HCT116 (cell line): ENCODE data around the gene ADCK2. TPM values are rescaled to one million over a fixed set of nuclear protein-coding genes. Genes with fewer than 3 reads are reported as not detected.

ENCODE experiments used
- ATAC-seq: fragments of 200-7000 bp; cut with Tn5 transposase; 2 replicates; pipeline ENCODE4 v1.9.1; 2020; ENCODE audit warnings: mild to moderate bottlenecking, moderate library complexity
- BruUV-seq: library from RNA; stranded (reverse); fragments of 400-500 nt; replicated peaks from 2 replicates; lab custom pipeline; 2021; lab: Mats Ljungman, UMichigan
- CTCF ChIA-PET: fragments of 300-600 bp; sonication (Branson Sonifier 250); formaldehyde crosslinking; loops from one replicate; lab custom pipeline; 2021; ENCODE audit warnings: antibody characterized with exemption; lab: Charles Lee
- POLR2A ChIA-PET: fragments of 300-600, 350-600 bp; sonication (Branson Sonifier 250); formaldehyde crosslinking; loops from one replicate; lab custom pipeline; 2021; ENCODE audit warnings: antibody characterized with exemption; lab: Charles Lee
- RAD21 ChIA-PET, 2 experiments: fragments of 300-600 bp; sonication (Branson Sonifier 250); formaldehyde crosslinking; loops; one replicate each; lab custom pipeline; 2023; ENCODE audit warnings: low total read pairs in 2 of 2; ENCODE audit not compliant: uncharacterized antibody in 2 of 2, unreplicated experiment in 2 of 2, low non-redundant PET in 1 of 2; lab: Charles Lee
- DNase-seq: peaks from one replicate; pipeline ENCODE4 v3.0.0-alpha.2; 2010; ENCODE audit warnings: low read depth, low spot score
- H2AFZ ChIP-seq: fragments of 200-600 bp; shearing (Covaris generic), sonication (generic); 2 replicates; pipeline ENCODE4 v1.6.1; 2017; ENCODE audit warnings: low read depth, mixed run types, mixed read lengths, antibody characterized with exemption, low read length; ENCODE audit not compliant: poor library complexity, severe bottlenecking
- H3K27ac ChIP-seq: 2 replicates; pipeline ENCODE4 v1.5.1; 2012; ENCODE audit warnings: low read depth, low read length
- H3K27me3 ChIP-seq: fragments of 200-600 bp; sonication (generic); 2 replicates; pipeline ENCODE4 v1.6.1; 2016; ENCODE audit warnings: mixed run types, low read length, mixed read lengths; ENCODE audit not compliant: insufficient read depth
- H3K36me3 ChIP-seq, 2 experiments: fragments of 200-500 bp in 1 of 2; fragments of 200-600 bp in 1 of 2; sonication (Bioruptor generic) in 1 of 2; sonication (generic) in 1 of 2; 2 replicates each; pipeline versions ENCODE4 v1.5.1 to v1.6.1; 2014 to 2016; ENCODE audit warnings: low read length in 2 of 2, inconsistent platforms in 1 of 2, mixed read lengths in 1 of 2, mixed run types in 1 of 2; ENCODE audit not compliant: insufficient read depth in 2 of 2, control insufficient read depth in 1 of 2
- H3K4me1 ChIP-seq, 2 experiments: fragments of 200-600 bp in 1 of 2; sonication (generic) in 1 of 2; 2 replicates each; pipeline versions ENCODE4 v1.5.1 to v1.6.1; 2012 to 2017; ENCODE audit warnings: low read length in 2 of 2, inconsistent platforms in 1 of 2, mild to moderate bottlenecking in 1 of 2, mixed read lengths in 1 of 2, mixed run types in 1 of 2, moderate library complexity in 1 of 2; ENCODE audit not compliant: insufficient read depth in 2 of 2, control insufficient read depth in 1 of 2
- H3K4me2 ChIP-seq: fragments of 200-600 bp; sonication (generic); 2 replicates; pipeline ENCODE4 v1.6.1; 2017; ENCODE audit warnings: mixed run types, low read length, mixed read lengths
- H3K4me3 ChIP-seq, 2 experiments: fragments of 200-600 bp in 1 of 2; sonication (generic) in 1 of 2; replicated peaks in 1 of 2; 2 replicates each; pipeline ENCODE4 v1.5.1; 2011 to 2016; ENCODE audit warnings: low read length in 2 of 2, control low read depth in 1 of 2, low read depth in 1 of 2, mild to moderate bottlenecking in 1 of 2, mixed read lengths in 1 of 2, mixed run types in 1 of 2
- H3K79me2 ChIP-seq: fragments of 200-600 bp; sonication (generic); 2 replicates; pipeline ENCODE4 v1.6.1; 2017; ENCODE audit warnings: mild to moderate bottlenecking, mixed run types, low read length, moderate library complexity, mixed read lengths; ENCODE audit not compliant: insufficient read depth
- H3K9ac ChIP-seq: fragments of 200-600 bp; sonication (generic); 2 replicates; pipeline ENCODE4 v1.6.1; 2016; ENCODE audit warnings: low read length, mixed read lengths
- H3K9me2 ChIP-seq: fragments of 200-600 bp; sonication (generic), shearing (Covaris generic); 2 replicates; pipeline ENCODE4 v1.6.1; 2017; ENCODE audit warnings: mixed run types, mild to moderate bottlenecking, moderate library complexity; ENCODE audit not compliant: insufficient read depth
- H3K9me3 ChIP-seq, 2 experiments: fragments of 200-500 bp in 1 of 2; fragments of 200-600 bp in 1 of 2; sonication (Bioruptor generic) in 1 of 2; sonication (generic) in 1 of 2; 2 replicates each; pipeline ENCODE4 v1.6.1; 2014 to 2017; ENCODE audit warnings: low read length in 2 of 2, mixed read lengths in 2 of 2, inconsistent platforms in 1 of 2, low read depth in 1 of 2, mild to moderate bottlenecking in 1 of 2, mixed run types in 1 of 2, moderate library complexity in 1 of 2; ENCODE audit not compliant: control insufficient read depth in 1 of 2, insufficient read depth in 1 of 2
- H4K20me1 ChIP-seq: fragments of 200-600 bp; sonication (generic), shearing (Covaris generic); 2 replicates; pipeline ENCODE4 v1.6.1; 2017; ENCODE audit warnings: mixed run types, mild to moderate bottlenecking, moderate library complexity; ENCODE audit not compliant: insufficient read depth
- CBX3 ChIP-seq: IDR thresholded peaks from 2 replicates; pipeline ENCODE4 v1.6.1; 2012; ENCODE audit warnings: low read depth
- CTCF ChIP-seq, 3 experiments: fragments of 200-600 bp in 1 of 3; sonication (generic) in 1 of 3; IDR thresholded peaks in 2 of 3; conservative IDR thresholded peaks in 1 of 3; 2 replicates each; pipeline ENCODE4 v1.5.1; 2012 to 2017; ENCODE audit warnings: low read depth in 2 of 3, low read length in 2 of 3, antibody characterized with exemption in 1 of 3, borderline replicate concordance in 1 of 3, control low read depth in 1 of 3, mild to moderate bottlenecking in 1 of 3, mixed read lengths in 1 of 3, mixed run types in 1 of 3, moderate library complexity in 1 of 3; ENCODE audit not compliant: insufficient read depth in 1 of 3
- EZH2phosphoT487 ChIP-seq: fragments of 200-600 bp; IDR thresholded peaks from 2 replicates; pipeline ENCODE4 v1.6.1; 2018; ENCODE audit warnings: antibody characterized with exemption, borderline replicate concordance
- RAD21 ChIP-seq: IDR thresholded peaks from 2 replicates; pipeline ENCODE4 v1.6.1; 2012; ENCODE audit warnings: low read depth, mild to moderate bottlenecking
- intact Hi-C: fragments of 100-400 bp; cut with micrococcal nuclease; formaldehyde crosslinking; loops from 2 replicates; pipeline ENCODE4 v1.10.0; 2022
- total RNA-seq: library from RNA; stranded (reverse); gene quantifications from one replicate; pipeline ENCODE4 v1.2.1, GENCODE V29; 2021; ENCODE audit not compliant: unreplicated experiment
- TF ChIP-seq, protein P1 (sequence below): IDR thresholded peaks from 2 replicates; pipeline ENCODE4 v1.6.1; 2012

ADCK2 gene
- total RNA-seq, 1 experiment from 2014 or later = 16.9 TPM

DNA sequence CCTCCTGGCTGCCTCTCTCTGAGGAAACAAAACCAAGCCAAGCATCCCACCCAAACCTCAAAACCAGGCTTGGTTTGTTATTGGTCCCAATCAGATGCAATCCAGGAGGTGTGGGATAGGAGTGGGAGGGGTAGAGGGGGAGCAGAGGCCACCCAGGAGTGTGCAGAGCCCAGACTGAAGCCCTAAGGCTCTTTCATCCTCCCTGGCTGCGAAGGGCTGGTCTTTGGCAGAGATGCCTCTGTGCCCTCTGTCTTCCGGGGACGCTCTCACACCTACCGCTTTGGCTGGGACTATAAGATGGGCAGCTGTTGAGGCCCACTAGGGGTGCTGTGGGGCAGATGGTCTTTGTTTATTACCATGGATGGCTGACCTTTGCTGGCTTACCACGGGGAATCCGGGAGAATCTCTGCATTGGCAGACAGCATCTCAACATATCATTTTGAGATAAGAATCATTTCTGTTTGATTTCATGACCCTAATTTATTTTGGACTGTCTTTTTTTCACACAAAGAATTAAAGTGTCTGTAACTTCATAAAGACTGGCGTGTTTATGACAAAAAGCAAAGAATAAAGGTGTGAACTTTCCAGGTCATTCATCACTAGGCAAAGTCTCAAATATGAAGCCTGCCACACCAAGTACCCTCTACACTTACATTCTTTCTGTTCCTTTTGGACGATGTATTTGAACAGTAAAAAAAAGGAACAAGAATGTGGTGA, 25.7 kb upstream of the ADCK2 start:
- H3K9me2 ChIP-seq = no peaks in the 10 kb centered on the region
- H2AFZ ChIP-seq = peak overlapping the region; percentile 88
- intact Hi-C loops = loop anchor here (2.0 kb wide), 1 partner anchor 168 kb away; the partner anchor contains the start of gene MKRN1
- no peaks in the 10 kb centered on the region for H3K9me3 ChIP-seq
- ChIA-PET POLR2A (no interaction called here), CTCF (interaction anchor here (0.6 to 2.5 kb wide), 4 partner anchors 116 to 642 kb away, joined by 3 to 9 read pairs (median 4); no protein-coding TSS in a partner anchor)
- H3K27me3 ChIP-seq = no peaks in the 10 kb centered on the region
- H3K9ac ChIP-seq = no peak overlapping the region
- no peaks in the 10 kb centered on the region for H4K20me1 ChIP-seq
- peaks cover 2 to 19% of the 10 kb centered on the region in 2 experiments; a peak in 3 of 4 replicates for H3K4me1 ChIP-seq
- peak; percentile 50 for DNase-seq
- no peaks in the 10 kb centered on the region for H3K36me3 ChIP-seq
- peak overlapping the region; percentile 28; the same call in 1 of the 2 replicates for H3K4me2 ChIP-seq
- TF ChIP-seq CTCF (IDR thresholded peaks at IDR 0.05 in 2 of 3, conservative IDR thresholded peaks at IDR 0.05 in 1 of 3; ENCODE audit: borderline replicate concordance in 1 of 3, insufficient read depth in 1 of 3, low read depth in 2 of 3, low read length in 2 of 3) (peak; percentile 82 to 92 (median 84); a peak in 5 of 6 replicates), RAD21 (peak; percentile 59), EZH2phosphoT487 (no peak), CBX3 (peak; percentile 76; the same call in 1 of the 2 replicates)
- TF ChIP-seq, protein P1, sequence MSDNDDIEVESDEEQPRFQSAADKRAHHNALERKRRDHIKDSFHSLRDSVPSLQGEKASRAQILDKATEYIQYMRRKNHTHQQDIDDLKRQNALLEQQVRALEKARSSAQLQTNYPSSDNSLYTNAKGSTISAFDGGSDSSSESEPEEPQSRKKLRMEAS = peak; percentile 48
- TF ChIP-seq, all 23 proteins: peak for 4
- H3K27ac ChIP-seq = no peak overlapping the region
- RAD21 ChIA-PET = interaction anchor here in 1 of 2 experiments (0.7 kb wide), 1 partner anchor 127 kb away, joined by 6 read pairs; no protein-coding TSS in a partner anchor
- peak; percentile 96 for ATAC-seq
- H3K4me3 ChIP-seq = no peak overlapping the region
- BruUV-seq = no TSS peak
- no peaks in the 10 kb centered on the region for H3K79me2 ChIP-seq
